IMR-90 (cell line): Measurements from ENCODE around the gene ECM2. TPM values are rescaled to one million over a fixed set of nuclear protein-coding genes. Genes with fewer than 3 reads are reported as not detected.

ENCODE experiments used
- ATAC-seq: fragments of 200-7000 bp; cut with Tn5 transposase; 2 replicates; pipeline ENCODE4 v1.9.1; 2020; ENCODE audit warnings: low read depth, mild to moderate bottlenecking, moderate library complexity
- BruUV-seq: library from RNA; stranded (reverse); fragments of 400-500 nt; replicated peaks from 2 replicates; lab custom pipeline; 2021; lab: Mats Ljungman, UMichigan
- CTCF ChIA-PET: fragments of 300-600 bp; formaldehyde crosslinking; extraction: SDS; loops from one replicate; lab custom pipeline; 2021; ENCODE audit warnings: antibody characterized with exemption; lab: Yijun Ruan, JAX
- POLR2A ChIA-PET: fragments of 300-600 bp; sonication (Branson Sonifier 250); formaldehyde crosslinking; loops from one replicate; lab custom pipeline; 2022; ENCODE audit warnings: antibody characterized with exemption; ENCODE audit not compliant: unreplicated experiment; lab: Charles Lee
- DNase-seq: peaks from one replicate; pipeline ENCODE4 v3.0.0; 2013
- H2AFZ ChIP-seq: replicated peaks from 2 replicates; pipeline ENCODE3; 2013; ENCODE audit warnings: low read length, mild to moderate bottlenecking; ENCODE audit not compliant: poor library complexity
- H2AK5ac ChIP-seq: 2 replicates; pipeline ENCODE4 v1.6.1; 2013; ENCODE audit warnings: low read depth, low read length, inconsistent platforms
- H2AK9ac ChIP-seq: replicated peaks from 2 replicates; pipeline ENCODE3; 2013; ENCODE audit warnings: mild to moderate bottlenecking, low read depth, low read length, moderate library complexity; ENCODE audit not compliant: poor library complexity
- H2BK120ac ChIP-seq: 2 replicates; pipeline ENCODE4 v1.6.1; 2013; ENCODE audit warnings: low read depth, low read length, inconsistent platforms
- H2BK15ac ChIP-seq: 3 replicates; pipeline ENCODE4 v1.6.1; 2013; ENCODE audit warnings: low read depth, low read length, inconsistent platforms
- H2BK20ac ChIP-seq: 2 replicates; pipeline ENCODE4 v1.6.1; 2013; ENCODE audit warnings: low read depth, mild to moderate bottlenecking, inconsistent platforms, low read length, moderate library complexity
- H2BK5ac ChIP-seq: 2 replicates; pipeline ENCODE4 v1.6.1; 2013; ENCODE audit warnings: mild to moderate bottlenecking, low read depth, low read length, inconsistent platforms; ENCODE audit not compliant: poor library complexity, severe bottlenecking
- H3K14ac ChIP-seq: replicated peaks from 2 replicates; pipeline ENCODE4 v1.6.1; 2013; ENCODE audit warnings: low read depth, low read length, inconsistent platforms
- H3K18ac ChIP-seq: 2 replicates; pipeline ENCODE4 v1.6.1; 2013; ENCODE audit warnings: low read depth, low read length, control low read depth
- H3K23ac ChIP-seq: 2 replicates; pipeline ENCODE4 v1.6.1; 2013; ENCODE audit warnings: low read depth, low read length, inconsistent platforms
- H3K27ac ChIP-seq: 2 replicates; pipeline ENCODE4 v1.5.1; 2013; ENCODE audit warnings: mild to moderate bottlenecking, control low read depth, low read length; ENCODE audit not compliant: insufficient read depth
- H3K27me3 ChIP-seq: 2 replicates; pipeline ENCODE4 v1.6.1; 2013; ENCODE audit warnings: low read length; ENCODE audit not compliant: control insufficient read depth, insufficient read depth
- H3K36me3 ChIP-seq: 2 replicates; pipeline ENCODE4 v1.6.1; 2013; ENCODE audit warnings: low read length, mixed read lengths; ENCODE audit not compliant: control insufficient read depth, insufficient read depth
- H3K4ac ChIP-seq: 2 replicates; pipeline ENCODE4 v1.6.1; 2013; ENCODE audit warnings: low read depth, low read length, inconsistent platforms
- H3K4me1 ChIP-seq: 2 replicates; pipeline ENCODE4 v1.6.1; 2013; ENCODE audit warnings: low read length, mixed read lengths; ENCODE audit not compliant: control insufficient read depth, insufficient read depth
- H3K4me2 ChIP-seq: 2 replicates; pipeline ENCODE4 v1.6.1; 2013; ENCODE audit warnings: low read depth, mild to moderate bottlenecking, control low read depth, low read length, moderate library complexity
- H3K4me3 ChIP-seq: 2 replicates; pipeline ENCODE4 v1.5.1; 2013; ENCODE audit warnings: low read depth, mild to moderate bottlenecking, control low read depth, low read length, moderate library complexity; ENCODE audit not compliant: insufficient read depth
- H3K56ac ChIP-seq: 2 replicates; pipeline ENCODE4 v1.6.1; 2013; ENCODE audit warnings: low read length, inconsistent platforms; ENCODE audit not compliant: insufficient read depth; ENCODE audit errors: extremely low read depth
- H3K79me1 ChIP-seq, 2 experiments: 2 replicates each; pipeline ENCODE4 v1.6.1; 2013; ENCODE audit warnings: low read length in 2 of 2, inconsistent platforms in 1 of 2, low read depth in 1 of 2
- H3K9ac ChIP-seq: 2 replicates; pipeline ENCODE4 v1.6.1; 2013; ENCODE audit warnings: low read depth, low read length, control low read depth
- H3K9me1 ChIP-seq: 2 replicates; pipeline ENCODE4 v1.6.1; 2013; ENCODE audit warnings: low read length, inconsistent platforms; ENCODE audit not compliant: insufficient read depth
- H3K9me3 ChIP-seq: 2 replicates; pipeline ENCODE4 v1.6.1; 2013; ENCODE audit warnings: low read length; ENCODE audit not compliant: control insufficient read depth, insufficient read depth
- H4K20me1 ChIP-seq: 2 replicates; pipeline ENCODE4 v1.6.1; 2013; ENCODE audit warnings: low read length, inconsistent platforms; ENCODE audit not compliant: insufficient read depth
- H4K5ac ChIP-seq: 2 replicates; pipeline ENCODE4 v1.6.1; 2013; ENCODE audit warnings: mild to moderate bottlenecking, low read depth, low read length, control low read depth
- H4K8ac ChIP-seq, 2 experiments: 2 replicates each; pipeline ENCODE4 v1.6.1; 2013; ENCODE audit warnings: low read depth in 2 of 2, low read length in 2 of 2, control low read depth in 1 of 2, inconsistent platforms in 1 of 2
- H4K91ac ChIP-seq: 2 replicates; pipeline ENCODE4 v1.6.1; 2013; ENCODE audit warnings: low read depth, low read length, inconsistent platforms; ENCODE audit not compliant: insufficient read depth
- CEBPB ChIP-seq: IDR thresholded peaks from 2 replicates; pipeline ENCODE4 v1.6.1; 2012; ENCODE audit warnings: low read depth, low read length, improper control_type of control experiment
- POLR2A ChIP-seq: IDR thresholded peaks from 2 replicates; pipeline ENCODE4 v1.6.1; 2012; ENCODE audit warnings: mild to moderate bottlenecking, low read depth, low read length
- WGBS, 2 experiments: methylation state at CpG; one replicate each; pipeline versions ENCODE4 v1.1.5 to v1.1.7; 2013; ENCODE audit warnings: missing lambda C conversion rate in 2 of 2; ENCODE audit not compliant: insufficient read length in 1 of 2; ENCODE audit errors: extremely low coverage in 2 of 2; 5-methylcytosine and 5-hydroxymethylcytosine counted together
- dilution Hi-C: fragments of 300-500 bp; cut with HindIII; formaldehyde crosslinking; loops from one replicate; pipeline ENCODE4 v1.14.3; 2018; ENCODE audit warnings: low sequenced_read_pairs; ENCODE audit not compliant: unreplicated experiment
- in situ Hi-C: fragments of 300-500 bp; cut with MboI; formaldehyde crosslinking; loops from 3 replicates; pipeline ENCODE4 v1.14.3; 2019; ENCODE audit warnings: low sequenced_read_pairs, inconsistent platforms, mixed read lengths
- intact Hi-C: fragments of 100-400 bp; cut with micrococcal nuclease; formaldehyde crosslinking; loops from 2 replicates; pipeline ENCODE4 v1.10.0; 2022
- polyA plus RNA-seq, 3 experiments: library from polyadenylated mRNA; depleted of rRNA; stranded (reverse); fragments of >200 nt; gene quantifications; 2 replicates each; pipeline ENCODE4 v1.2.3, GENCODE V29; 2012; ENCODE audit warnings: low replicate concordance in 1 of 3
- total RNA-seq: library from RNA; depleted of rRNA; stranded (reverse); fragments of >200 nt; gene quantifications from 2 replicates; pipeline ENCODE4 v1.2.3, GENCODE V29; 2012

Gene ECM2
- total and polyA plus RNA-seq, 2 of the 4 experiments (the other 2 are of a cell fraction), result 0.26 to 0.36 TPM

DNA sequence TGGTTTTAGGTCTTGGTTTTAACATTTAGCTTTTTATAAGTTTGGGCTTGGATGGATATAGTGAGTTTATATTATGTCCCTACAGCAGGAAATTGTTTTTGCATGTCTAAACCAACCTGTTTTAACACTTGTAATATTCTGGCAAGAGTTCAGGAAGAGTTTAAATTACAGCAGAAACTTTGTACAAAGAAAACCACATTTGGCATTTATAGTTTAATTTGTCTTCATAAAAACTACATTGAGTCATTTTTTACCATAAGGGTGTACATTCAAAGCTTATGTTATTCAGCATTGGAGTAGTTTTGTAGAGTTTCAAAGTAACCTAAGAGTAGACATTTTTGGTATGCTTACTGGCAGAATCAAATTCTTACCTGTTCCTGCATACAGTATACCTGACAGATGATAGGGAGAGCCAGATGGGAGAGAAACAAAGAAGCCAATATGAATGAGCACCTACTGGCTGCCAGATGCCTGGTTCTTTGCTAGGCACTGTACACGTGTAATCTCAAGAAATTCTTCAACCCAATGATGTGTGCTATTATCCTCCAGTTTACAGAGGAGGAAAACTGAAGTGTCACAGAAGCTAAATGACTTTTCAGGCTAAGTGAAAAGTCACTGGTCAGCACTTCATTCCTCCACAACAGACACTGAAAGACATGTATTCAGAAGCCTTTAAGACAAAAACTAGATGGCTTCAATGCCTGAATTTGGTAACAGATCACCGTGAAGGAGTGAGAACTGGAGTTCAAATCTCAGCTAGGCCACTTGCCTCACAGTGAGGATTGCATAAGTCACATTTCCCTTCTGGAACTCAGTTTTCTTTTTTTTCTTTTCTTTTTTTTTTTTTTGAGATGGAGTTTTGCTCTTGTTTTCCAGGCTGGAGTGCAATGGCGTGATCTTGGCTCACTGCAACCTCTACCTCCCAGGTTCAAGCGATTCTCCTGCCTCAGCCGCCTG is 25.9 kb upstream of the ECM2 start:
- Histone ChIP-seq H3K9me1 (peaks cover 5% of the 10 kb centered on the region), H2AFZ (no peak overlapping the region), H3K4me2 (0 out of 2 replicates have a peak overlapping the region, but pooled peaks have one; percentile 30), H3K14ac (peak overlapping the region; percentile 22), H3K23ac (peak overlapping the region; percentile 8), H2BK120ac (peak overlapping the region; percentile 68), H2BK20ac (peak overlapping the region; percentile 53), H4K8ac (peak overlapping the region; percentile 13 to 17; a peak in 1 of 4 replicates), H3K4ac (peak overlapping the region; percentile 46), H3K27me3 (no peaks in the 10 kb centered on the region; the same call in 1 of the 2 replicates), H3K9me3 (no peaks in the 10 kb centered on the region; the same call in 1 of the 2 replicates), H3K4me3 (no peak overlapping the region), H4K20me1 (no peaks in the 10 kb centered on the region; the same call in 1 of the 2 replicates), H2AK9ac (no peak overlapping the region), H3K18ac (peak overlapping the region; percentile 47; the same call in 1 of the 2 replicates), H3K36me3 (no peaks in the 10 kb centered on the region), H3K27ac (peak overlapping the region; percentile 28; the same call in 1 of the 2 replicates), H2BK15ac (peak overlapping the region; percentile 96; the same call in 2 of the 3 replicates), H3K56ac (no peak overlapping the region), H3K9ac (no peak overlapping the region), H4K91ac (peak overlapping the region; percentile 81), H3K4me1 (peaks cover 14% of the 10 kb centered on the region), H2AK5ac (peak overlapping the region; percentile 17; the same call in 1 of the 2 replicates), H3K79me1 (no peaks in the 10 kb centered on the region), H4K5ac (no peak overlapping the region), H2BK5ac (no peak overlapping the region)
- POLR2A ChIA-PET, result no interaction called here
- intact Hi-C loops, result no loop called here
- TF ChIP-seq CEBPB (peak; percentile 43; the same call in 1 of the 2 replicates), POLR2A (no peak)
- WGBS, 2 experiments, result no CpG with 5 or more reads among the region's 5 CpGs
- dilution Hi-C loops, result no loop called here
- no TSS peak for BruUV-seq
- in situ Hi-C loops, result no loop called here
- CTCF ChIA-PET, result interaction anchor here (0.7 to 1.2 kb wide), 2 partner anchors 28 to 233 kb away, joined by 3 read pairs; no protein-coding TSS in a partner anchor
- 0 out of 2 replicates have a peak, but pooled peaks have one; percentile 9 for ATAC-seq
- DNase-seq, result peak; percentile 74
